Measurements from ENCODE around the gene SMOC2. TPM values are rescaled to one million over a fixed set of nuclear protein-coding genes. Genes with fewer than 3 reads are reported as not detected.

SMOC2 gene
- total RNA-seq, 1 experiment from 2014 or later, result 2.1 TPM

DNA sequence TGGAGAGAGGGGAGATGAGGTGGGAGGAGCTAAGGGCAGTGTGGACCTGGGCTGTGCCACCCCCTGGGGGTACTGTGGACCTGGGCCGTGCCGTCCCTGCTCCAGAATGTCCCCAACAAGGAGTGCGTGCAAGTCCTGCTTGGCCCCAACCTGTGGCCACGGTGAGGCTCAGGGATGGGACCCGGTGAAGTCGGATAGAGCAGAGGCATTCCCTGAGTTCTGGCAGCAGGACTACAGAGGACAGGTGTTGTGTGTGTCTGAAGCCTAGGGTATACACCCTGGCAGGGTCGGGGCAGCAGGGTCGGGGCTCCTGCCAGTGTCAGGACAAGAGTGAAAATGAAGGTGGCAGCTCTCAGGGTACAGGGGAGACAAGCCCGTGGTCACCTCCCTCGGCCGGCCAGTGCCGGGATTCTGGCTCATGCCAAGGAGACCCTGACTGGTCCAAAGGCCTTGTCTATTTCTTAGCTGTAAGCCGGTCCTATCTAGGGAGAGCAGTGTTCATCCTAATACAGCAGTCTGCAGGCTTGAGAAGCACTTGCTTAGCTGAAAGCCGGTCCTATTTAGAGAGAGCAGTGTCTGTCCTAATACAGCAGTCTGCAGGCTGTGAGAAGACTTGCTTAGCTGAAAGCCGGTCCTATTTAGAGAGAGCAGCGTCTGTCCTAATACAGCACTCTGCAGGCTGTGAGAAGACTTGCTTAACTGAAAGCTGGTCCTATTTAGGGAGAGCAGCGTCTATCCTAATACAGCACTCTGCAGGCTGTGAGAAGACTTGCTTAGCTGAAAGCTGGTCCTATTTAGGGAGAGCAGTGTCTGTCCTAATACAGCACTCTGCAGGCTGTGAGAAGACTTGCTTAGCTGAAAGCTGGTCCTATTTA, 95.9 kb downstream of the SMOC2 start:
- no CpG with 5 or more reads among the region's 17 CpGs for WGBS (ENCODE audit: extremely low coverage, insufficient read length, low lambda C conversion rate)
- H2AK5ac ChIP-seq (ENCODE audit: insufficient read length, low read length), result no peak overlapping the region
- no peak overlapping the region for H2BK120ac ChIP-seq (ENCODE audit: low read depth, low read length, poor library complexity, severe bottlenecking)
- Mint-ChIP-seq H3K27ac (peak overlapping the region in 1 of 3 experiments; percentile 28; a peak in 1 of 7 replicates), H3K9me3 (no peaks in the 10 kb centered on the region; a peak in 1 of 5 replicates), H3K27me3 (ENCODE audit: low read depth) (no peaks in the 10 kb centered on the region; the same call in 1 of the 2 replicates), H3K4me3 (no peak overlapping the region), H3K36me3 (ENCODE audit: insufficient read depth in 1 of 3, low read depth in 3 of 3) (no peaks in the 10 kb centered on the region; a peak in 1 of 7 replicates), H3K4me1 (peaks cover 33 to 52% of the 10 kb centered on the region in 2 experiments)
- H2BK5ac ChIP-seq (ENCODE audit: insufficient read length, low read length), result no peak overlapping the region
- no peak overlapping the region for H4K8ac ChIP-seq (replicated peaks; ENCODE audit: insufficient read length, low read depth, low read length)
- no peak overlapping the region for H3T11ph ChIP-seq (ENCODE audit: low read length)
- no peaks in the 10 kb centered on the region for H4K20me1 ChIP-seq (ENCODE audit: control insufficient read depth, insufficient read depth, insufficient read length)
- H3K79me1 ChIP-seq (ENCODE audit: insufficient read depth, low read depth, low read length, poor library complexity, severe bottlenecking), result no peaks in the 10 kb centered on the region
- no peak overlapping the region for H2BK20ac ChIP-seq (ENCODE audit: low read depth, low read length, poor library complexity, severe bottlenecking)
- no peak overlapping the region; the same call in 1 of the 2 replicates for H3K14ac ChIP-seq (ENCODE audit: insufficient read depth, low read length)
- H3K27ac ChIP-seq (ENCODE audit: insufficient read length, low read depth, low read length), result no peak overlapping the region
- H3K9me3 ChIP-seq (ENCODE audit: control insufficient read depth, low read depth, low read length), result no peaks in the 10 kb centered on the region
- H2BK15ac ChIP-seq (ENCODE audit: low read depth, low read length), result no peak overlapping the region
- no peaks in the 10 kb centered on the region for H3K27me3 ChIP-seq (ENCODE audit: insufficient read depth, low read length)
- no peak overlapping the region for H3K18ac ChIP-seq (ENCODE audit: insufficient read length, low read depth, low read length)
- H4K91ac ChIP-seq (ENCODE audit: insufficient read length, low read depth, low read length), result no peak overlapping the region
- DNase-seq, result no peak
- H3K9ac ChIP-seq (ENCODE audit: extremely low read depth, insufficient read length, low read length), result no peak overlapping the region
- H2AFZ ChIP-seq (ENCODE audit: low read length), result no peak overlapping the region
- H3K79me2 ChIP-seq (ENCODE audit: insufficient read depth, low read length), result no peaks in the 10 kb centered on the region
- no peak overlapping the region for H2BK12ac ChIP-seq (ENCODE audit: insufficient read length, low read depth, low read length)
- no peak overlapping the region for H3K23ac ChIP-seq (ENCODE audit: insufficient read length, low read depth, low read length)
- H3K4me1 ChIP-seq (ENCODE audit: insufficient read depth, low read length), result peaks cover 6% of the 10 kb centered on the region; the same call in 1 of the 2 replicates
- H3K56ac ChIP-seq (ENCODE audit: insufficient read length, low read depth, low read length), result no peak overlapping the region
- no peaks in the 10 kb centered on the region for H3K23me2 ChIP-seq (ENCODE audit: insufficient read length, low read depth, low read length, poor library complexity, severe bottlenecking)
- no peak overlapping the region for H3K4ac ChIP-seq (ENCODE audit: low read depth, low read length)
- H4K5ac ChIP-seq (ENCODE audit: insufficient read length, low read depth, low read length), result no peak overlapping the region
- TF ChIP-seq, protein P1, sequence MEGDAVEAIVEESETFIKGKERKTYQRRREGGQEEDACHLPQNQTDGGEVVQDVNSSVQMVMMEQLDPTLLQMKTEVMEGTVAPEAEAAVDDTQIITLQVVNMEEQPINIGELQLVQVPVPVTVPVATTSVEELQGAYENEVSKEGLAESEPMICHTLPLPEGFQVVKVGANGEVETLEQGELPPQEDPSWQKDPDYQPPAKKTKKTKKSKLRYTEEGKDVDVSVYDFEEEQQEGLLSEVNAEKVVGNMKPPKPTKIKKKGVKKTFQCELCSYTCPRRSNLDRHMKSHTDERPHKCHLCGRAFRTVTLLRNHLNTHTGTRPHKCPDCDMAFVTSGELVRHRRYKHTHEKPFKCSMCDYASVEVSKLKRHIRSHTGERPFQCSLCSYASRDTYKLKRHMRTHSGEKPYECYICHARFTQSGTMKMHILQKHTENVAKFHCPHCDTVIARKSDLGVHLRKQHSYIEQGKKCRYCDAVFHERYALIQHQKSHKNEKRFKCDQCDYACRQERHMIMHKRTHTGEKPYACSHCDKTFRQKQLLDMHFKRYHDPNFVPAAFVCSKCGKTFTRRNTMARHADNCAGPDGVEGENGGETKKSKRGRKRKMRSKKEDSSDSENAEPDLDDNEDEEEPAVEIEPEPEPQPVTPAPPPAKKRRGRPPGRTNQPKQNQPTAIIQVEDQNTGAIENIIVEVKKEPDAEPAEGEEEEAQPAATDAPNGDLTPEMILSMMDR (conservative IDR thresholded peaks at IDR 0.05), result no peak
- H3K4me2 ChIP-seq (ENCODE audit: insufficient read depth, insufficient read length, low read length), result no peak overlapping the region
